GM23338 (cell line): ENCODE data around the gene UBE2H. TPM values are rescaled to one million over a fixed set of nuclear protein-coding genes. Genes with fewer than 3 reads are reported as not detected.

ENCODE experiments used
- ATAC-seq: fragments of 200-7000 bp; cut with Tn5 transposase; 3 replicates; pipeline ENCODE4 v1.9.1; 2020
- DNase-seq: peaks from one replicate; pipeline ENCODE4 v3.0.0-alpha.2; 2015; ENCODE audit warnings: low spot score
- H2AFZ ChIP-seq: fragments of 200-600 bp; sonication (generic); 2 replicates; pipeline ENCODE4 v1.8.0; 2016; ENCODE audit warnings: antibody characterized with exemption, mild to moderate bottlenecking, moderate library complexity
- H3F3A ChIP-seq: fragments of 200-600 bp; sonication (generic); replicated peaks from 2 replicates; pipeline ENCODE4 v1.8.0; 2017; ENCODE audit warnings: antibody characterized with exemption, mixed run types, low read depth
- H3K27ac ChIP-seq: fragments of 200-600 bp; sonication (generic); 2 replicates; pipeline ENCODE4 v1.6.1; 2016; ENCODE audit warnings: low read depth
- H3K27me3 ChIP-seq: fragments of 200-600 bp; sonication (generic); 2 replicates; pipeline ENCODE4 v1.8.0; 2016; ENCODE audit warnings: mild to moderate bottlenecking, mixed run types, moderate library complexity; ENCODE audit not compliant: insufficient read depth
- H3K36me3 ChIP-seq: fragments of 200-600 bp; sonication (generic); 2 replicates; pipeline ENCODE4 v1.8.0; 2016; ENCODE audit warnings: mild to moderate bottlenecking; ENCODE audit not compliant: insufficient read depth
- H3K4me1 ChIP-seq: fragments of 200-600 bp; sonication (generic); 2 replicates; pipeline ENCODE4 v1.8.0; 2016; ENCODE audit warnings: mild to moderate bottlenecking, moderate library complexity; ENCODE audit not compliant: insufficient read depth
- H3K4me2 ChIP-seq: fragments of 200-600 bp; sonication (generic); 2 replicates; pipeline ENCODE4 v1.7.1; 2017; ENCODE audit warnings: mixed run types
- H3K4me3 ChIP-seq: fragments of 200-600 bp; sonication (generic); 2 replicates; pipeline ENCODE4 v1.6.1; 2016; ENCODE audit warnings: mixed run types
- H3K79me2 ChIP-seq: fragments of 200-600 bp; sonication (generic); replicated peaks from 2 replicates; pipeline ENCODE4 v1.8.0; 2017; ENCODE audit warnings: mild to moderate bottlenecking; ENCODE audit not compliant: insufficient read depth
- H3K9me2 ChIP-seq: fragments of 200-600 bp; sonication (generic); 2 replicates; pipeline ENCODE4 v1.8.0; 2017; ENCODE audit not compliant: insufficient read depth
- H4K20me1 ChIP-seq: fragments of 200-600 bp; sonication (generic); replicated peaks from 2 replicates; pipeline ENCODE4 v1.8.0; 2017; ENCODE audit warnings: mild to moderate bottlenecking; ENCODE audit not compliant: insufficient read depth
- H3K27ac Mint-ChIP-seq: 2 replicates; pipeline ENCODE4 v1.8.0; 2020; ENCODE audit warnings: inconsistent platforms, mild to moderate bottlenecking, moderate library complexity, mixed read lengths
- H3K27me3 Mint-ChIP-seq: 3 replicates; pipeline ENCODE4 v1.8.0; 2022; ENCODE audit warnings: low read depth, mild to moderate bottlenecking, moderate library complexity, mixed read lengths, inconsistent platforms; ENCODE audit not compliant: insufficient read depth, poor library complexity
- H3K36me3 Mint-ChIP-seq: 3 replicates; pipeline ENCODE4 v1.8.0; 2021; ENCODE audit warnings: low read depth, mild to moderate bottlenecking, inconsistent platforms, moderate library complexity, mixed read lengths
- H3K4me1 Mint-ChIP-seq: 3 replicates; pipeline ENCODE4 v1.8.0; 2020; ENCODE audit warnings: mild to moderate bottlenecking, inconsistent platforms, mixed read lengths
- H3K4me3 Mint-ChIP-seq: 3 replicates; pipeline ENCODE4 v1.8.0; 2021; ENCODE audit warnings: moderate library complexity, mild to moderate bottlenecking, inconsistent platforms, mixed read lengths
- H3K9me3 Mint-ChIP-seq: 3 replicates; pipeline ENCODE4 v1.8.0; 2020; ENCODE audit warnings: moderate library complexity, mild to moderate bottlenecking, inconsistent platforms, mixed read lengths
- EZH2 ChIP-seq: fragments of 200-600 bp; sonication (generic); IDR thresholded peaks from one replicate; pipeline ENCODE4 v1.8.0; 2017; ENCODE audit warnings: antibody characterized with exemption, mild to moderate bottlenecking, low read depth; ENCODE audit not compliant: unreplicated experiment
- EZH2phosphoT487 ChIP-seq: fragments of 200-600 bp; sonication (generic); IDR thresholded peaks from one replicate; pipeline ENCODE4 v1.8.1; 2018; ENCODE audit warnings: antibody characterized with exemption; ENCODE audit not compliant: unreplicated experiment
- POLR2AphosphoS5 ChIP-seq: IDR thresholded peaks from 2 replicates; pipeline ENCODE4 v1.6.1; 2016; ENCODE audit warnings: antibody characterized with exemption, low read depth
- STAT1 ChIP-seq: IDR thresholded peaks from one replicate; pipeline ENCODE4 v1.6.1; 2016; ENCODE audit warnings: antibody characterized with exemption; ENCODE audit not compliant: unreplicated experiment
- ZNF331 ChIP-seq: fragments of 250-450 bp; sonication (Bioruptor Pico); IDR thresholded peaks from 2 replicates; pipeline ENCODE4 v1.5.0; 2020; ENCODE audit warnings: low read depth, mild to moderate bottlenecking, moderate library complexity
- polyA plus RNA-seq: library from polyadenylated mRNA; unstranded; fragments of >200 nt; fragmentation: Nextera tagmentation; extraction: Ambion mirVana; gene quantifications from 2 replicates; pipeline ENCODE4 v1.2.1, GENCODE V29; 2016
- total RNA-seq: library from RNA; depleted of rRNA; stranded (reverse); fragments of >200 nt; shearing (Covaris generic); gene quantifications from 2 replicates; pipeline ENCODE4 v1.2.3, GENCODE V29; 2014
- TF ChIP-seq, protein P1 (sequence below): IDR thresholded peaks from one replicate; pipeline ENCODE4 v1.6.1; 2018; ENCODE audit warnings: antibody characterized with exemption; ENCODE audit not compliant: unreplicated experiment
- TF ChIP-seq, protein P2 (sequence below), 2 experiments: fragments of 200-600 bp in 1 of 2; sonication (generic) in 1 of 2; conservative IDR thresholded peaks; 2 replicates each; pipeline versions ENCODE4 v1.5.1 to v1.6.1; 2016 to 2017; ENCODE audit warnings: antibody characterized with exemption in 2 of 2, low read depth in 2 of 2, mild to moderate bottlenecking in 2 of 2, moderate library complexity in 1 of 2
- TF ChIP-seq, protein P3 (sequence below): IDR thresholded peaks from 2 replicates; pipeline ENCODE4 v1.6.1; 2016; ENCODE audit warnings: antibody characterized with exemption

The UBE2H gene
- total and polyA plus RNA-seq, 2 experiments from 2014 or later, result 40.8 to 86.5 TPM

DNA sequence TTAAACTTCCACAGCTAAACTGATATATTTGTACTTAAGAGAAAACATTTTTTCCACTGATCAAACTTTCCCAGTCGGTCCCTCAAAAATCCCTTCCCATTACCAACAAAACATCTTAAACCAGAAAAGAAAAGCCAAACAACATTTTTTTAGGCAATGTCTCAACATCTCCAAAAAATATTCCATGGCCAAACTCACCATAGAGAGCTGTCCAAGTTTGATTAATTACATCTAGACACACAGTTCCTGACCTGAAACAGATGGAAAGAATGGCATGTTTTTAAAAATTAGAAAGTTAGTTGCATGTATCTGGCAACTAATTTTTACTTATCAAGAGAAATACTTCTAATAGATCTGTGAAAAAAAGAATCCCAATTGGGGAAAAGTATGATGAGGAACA lies 95.4 kb downstream of the UBE2H start (continued):
- TF ChIP-seq, protein P1, sequence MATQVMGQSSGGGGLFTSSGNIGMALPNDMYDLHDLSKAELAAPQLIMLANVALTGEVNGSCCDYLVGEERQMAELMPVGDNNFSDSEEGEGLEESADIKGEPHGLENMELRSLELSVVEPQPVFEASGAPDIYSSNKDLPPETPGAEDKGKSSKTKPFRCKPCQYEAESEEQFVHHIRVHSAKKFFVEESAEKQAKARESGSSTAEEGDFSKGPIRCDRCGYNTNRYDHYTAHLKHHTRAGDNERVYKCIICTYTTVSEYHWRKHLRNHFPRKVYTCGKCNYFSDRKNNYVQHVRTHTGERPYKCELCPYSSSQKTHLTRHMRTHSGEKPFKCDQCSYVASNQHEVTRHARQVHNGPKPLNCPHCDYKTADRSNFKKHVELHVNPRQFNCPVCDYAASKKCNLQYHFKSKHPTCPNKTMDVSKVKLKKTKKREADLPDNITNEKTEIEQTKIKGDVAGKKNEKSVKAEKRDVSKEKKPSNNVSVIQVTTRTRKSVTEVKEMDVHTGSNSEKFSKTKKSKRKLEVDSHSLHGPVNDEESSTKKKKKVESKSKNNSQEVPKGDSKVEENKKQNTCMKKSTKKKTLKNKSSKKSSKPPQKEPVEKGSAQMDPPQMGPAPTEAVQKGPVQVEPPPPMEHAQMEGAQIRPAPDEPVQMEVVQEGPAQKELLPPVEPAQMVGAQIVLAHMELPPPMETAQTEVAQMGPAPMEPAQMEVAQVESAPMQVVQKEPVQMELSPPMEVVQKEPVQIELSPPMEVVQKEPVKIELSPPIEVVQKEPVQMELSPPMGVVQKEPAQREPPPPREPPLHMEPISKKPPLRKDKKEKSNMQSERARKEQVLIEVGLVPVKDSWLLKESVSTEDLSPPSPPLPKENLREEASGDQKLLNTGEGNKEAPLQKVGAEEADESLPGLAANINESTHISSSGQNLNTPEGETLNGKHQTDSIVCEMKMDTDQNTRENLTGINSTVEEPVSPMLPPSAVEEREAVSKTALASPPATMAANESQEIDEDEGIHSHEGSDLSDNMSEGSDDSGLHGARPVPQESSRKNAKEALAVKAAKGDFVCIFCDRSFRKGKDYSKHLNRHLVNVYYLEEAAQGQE, result no peak
- TF ChIP-seq STAT1 (no peak), POLR2AphosphoS5 (no peak), EZH2 (no peak), ZNF331 (CRISPR knock-in tag) (no peak)
- TF ChIP-seq, protein P2, sequence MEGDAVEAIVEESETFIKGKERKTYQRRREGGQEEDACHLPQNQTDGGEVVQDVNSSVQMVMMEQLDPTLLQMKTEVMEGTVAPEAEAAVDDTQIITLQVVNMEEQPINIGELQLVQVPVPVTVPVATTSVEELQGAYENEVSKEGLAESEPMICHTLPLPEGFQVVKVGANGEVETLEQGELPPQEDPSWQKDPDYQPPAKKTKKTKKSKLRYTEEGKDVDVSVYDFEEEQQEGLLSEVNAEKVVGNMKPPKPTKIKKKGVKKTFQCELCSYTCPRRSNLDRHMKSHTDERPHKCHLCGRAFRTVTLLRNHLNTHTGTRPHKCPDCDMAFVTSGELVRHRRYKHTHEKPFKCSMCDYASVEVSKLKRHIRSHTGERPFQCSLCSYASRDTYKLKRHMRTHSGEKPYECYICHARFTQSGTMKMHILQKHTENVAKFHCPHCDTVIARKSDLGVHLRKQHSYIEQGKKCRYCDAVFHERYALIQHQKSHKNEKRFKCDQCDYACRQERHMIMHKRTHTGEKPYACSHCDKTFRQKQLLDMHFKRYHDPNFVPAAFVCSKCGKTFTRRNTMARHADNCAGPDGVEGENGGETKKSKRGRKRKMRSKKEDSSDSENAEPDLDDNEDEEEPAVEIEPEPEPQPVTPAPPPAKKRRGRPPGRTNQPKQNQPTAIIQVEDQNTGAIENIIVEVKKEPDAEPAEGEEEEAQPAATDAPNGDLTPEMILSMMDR (conservative IDR thresholded peaks at IDR 0.05; ENCODE audit: low read depth in 2 of 2), result no peak

DNA sequence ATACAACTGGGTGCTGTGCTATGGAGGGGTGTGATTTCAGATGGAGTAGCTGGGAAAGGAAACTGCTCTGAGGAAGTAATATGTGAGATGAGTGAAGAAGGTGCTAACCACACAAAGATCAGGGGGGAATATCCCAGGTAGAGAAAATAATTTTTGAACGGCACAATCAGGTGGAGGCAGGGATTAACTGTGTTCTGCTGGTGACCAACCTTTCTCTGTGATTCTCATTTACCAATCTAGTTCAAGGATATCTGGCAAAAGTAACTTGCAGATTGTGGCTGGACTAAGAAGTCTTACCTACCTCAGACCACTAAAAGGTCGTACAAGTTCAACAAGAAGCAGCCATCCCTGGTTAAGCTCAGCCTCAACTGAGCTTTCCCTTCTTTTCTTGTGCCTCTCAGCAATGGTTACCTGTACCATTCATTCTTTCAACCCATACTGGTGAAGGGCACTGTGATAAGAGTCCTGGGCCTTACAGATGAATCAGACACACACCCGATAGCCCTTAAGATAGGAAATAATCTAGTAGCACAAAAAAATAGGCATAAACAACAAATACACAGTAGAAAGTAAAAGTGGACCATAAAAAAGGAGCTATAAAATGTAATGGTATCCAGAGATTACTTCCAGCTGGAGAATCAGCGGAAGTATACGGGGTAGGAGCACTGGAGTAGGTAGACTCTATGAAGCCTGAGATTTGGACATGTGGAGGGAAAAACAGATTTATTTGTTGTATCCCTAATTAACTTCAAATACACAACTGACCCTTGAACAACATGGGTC lies 96.6 kb downstream of the UBE2H start:
- H3K27ac ChIP-seq, result peak overlapping the region; percentile 40; the same call in 1 of the 2 replicates
- peaks cover 4% of the 10 kb centered on the region; the same call in 1 of the 3 replicates for H3K36me3 Mint-ChIP-seq
- peaks cover 3% of the 10 kb centered on the region for H3K27me3 Mint-ChIP-seq
- ATAC-seq (no peak), DNase-seq (no peak)
- H3K27me3 ChIP-seq, result no peaks in the 10 kb centered on the region
- no peaks in the 10 kb centered on the region for H3K9me2 ChIP-seq
- H3K4me1 Mint-ChIP-seq, result peaks cover 69% of the 10 kb centered on the region
- peak overlapping the region; percentile 42 for H3K27ac Mint-ChIP-seq
- H3K4me2 ChIP-seq, result no peak overlapping the region
- no peaks in the 10 kb centered on the region for H3K36me3 ChIP-seq
- no peak overlapping the region for H3K4me3 Mint-ChIP-seq
- no peaks in the 10 kb centered on the region for H3K9me3 Mint-ChIP-seq
- H2AFZ ChIP-seq, result no peak overlapping the region
- peaks cover 10% of the 10 kb centered on the region for H4K20me1 ChIP-seq
- no peaks in the 10 kb centered on the region for H3F3A ChIP-seq
- no peak overlapping the region for H3K4me3 ChIP-seq
- peaks cover 52% of the 10 kb centered on the region for H3K79me2 ChIP-seq
- H3K4me1 ChIP-seq, result peaks cover 37% of the 10 kb centered on the region
- TF ChIP-seq STAT1 (no peak), EZH2phosphoT487 (no peak)
- TF ChIP-seq, protein P3, sequence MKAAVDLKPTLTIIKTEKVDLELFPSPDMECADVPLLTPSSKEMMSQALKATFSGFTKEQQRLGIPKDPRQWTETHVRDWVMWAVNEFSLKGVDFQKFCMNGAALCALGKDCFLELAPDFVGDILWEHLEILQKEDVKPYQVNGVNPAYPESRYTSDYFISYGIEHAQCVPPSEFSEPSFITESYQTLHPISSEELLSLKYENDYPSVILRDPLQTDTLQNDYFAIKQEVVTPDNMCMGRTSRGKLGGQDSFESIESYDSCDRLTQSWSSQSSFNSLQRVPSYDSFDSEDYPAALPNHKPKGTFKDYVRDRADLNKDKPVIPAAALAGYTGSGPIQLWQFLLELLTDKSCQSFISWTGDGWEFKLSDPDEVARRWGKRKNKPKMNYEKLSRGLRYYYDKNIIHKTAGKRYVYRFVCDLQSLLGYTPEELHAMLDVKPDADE, result no peak
- TF ChIP-seq, protein P2 (conservative IDR thresholded peaks at IDR 0.05; ENCODE audit: low read depth in 2 of 2), result no peak
